ENCODE results near the gene ARID1B. TPM values are rescaled to one million over a fixed set of nuclear protein-coding genes. Genes with fewer than 3 reads are reported as not detected.

Gene ARID1B
- total and polyA plus RNA-seq, 9 of the 15 experiments (the other 6 are each of a cell fraction or from before 2014, with no cell fraction given): 12.5 to 50.5 (median 25.8) TPM

DNA sequence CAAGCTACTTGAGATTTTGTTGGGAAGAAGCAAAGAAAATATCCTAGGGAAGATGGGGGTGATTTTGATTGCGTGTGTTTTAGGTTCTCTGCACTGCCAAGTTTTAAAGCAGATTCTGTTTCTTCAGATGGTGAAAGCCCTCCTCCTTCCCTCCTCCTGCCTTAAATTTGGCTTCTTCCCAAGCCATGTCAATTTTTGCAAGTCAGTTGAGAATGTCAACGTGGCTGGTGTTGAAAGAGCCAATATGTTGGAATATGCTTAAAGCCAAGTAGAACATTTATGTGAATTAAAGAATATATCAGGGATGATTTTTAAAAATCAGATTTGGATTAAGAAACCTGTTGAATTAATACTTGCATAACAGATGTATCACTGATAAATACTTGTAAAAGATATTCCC is 270.8 kb downstream of the ARID1B start:
- Histone ChIP-seq H3K27me3 (ENCODE audit: control insufficient read depth in 2 of 2, insufficient read depth in 2 of 2, low read length in 2 of 2) (no peaks in the 10 kb centered on the region), H3K79me2 (ENCODE audit: control insufficient read depth, insufficient read depth, low read length) (peaks cover 7% of the 10 kb centered on the region; the same call in 1 of the 3 replicates), H2AFZ (ENCODE audit: low read depth, low read length) (no peak overlapping the region), H3K4me3 (no peak overlapping the region), H3K27ac (ENCODE audit: extremely low read depth, low read depth, low read length) (no peak overlapping the region), H3K4me1 (replicated peaks in 1 of 2; ENCODE audit: control insufficient read depth in 2 of 2, insufficient read depth in 2 of 2, low read length in 2 of 2) (peaks cover 8 to 21% of the 10 kb centered on the region in 2 experiments; a peak in 4 of 5 replicates), H3K9ac (ENCODE audit: insufficient read depth in 1 of 2, low read depth in 2 of 2, low read length in 2 of 2) (no peak overlapping the region), H4K20me1 (replicated peaks; ENCODE audit: control insufficient read depth, insufficient read depth, low read length) (no peaks in the 10 kb centered on the region), H3K9me1 (ENCODE audit: control insufficient read depth, insufficient read depth, low read length) (no peaks in the 10 kb centered on the region), H3K36me3 (ENCODE audit: control insufficient read depth, insufficient read depth, low read length) (no peaks in the 10 kb centered on the region), H3K9me3 (replicated peaks; ENCODE audit: control insufficient read depth, insufficient read depth, low read depth, low read length) (no peaks in the 10 kb centered on the region), H3K4me2 (ENCODE audit: insufficient read depth, low read length) (no peak overlapping the region)
- DNase-seq (ENCODE audit: extremely low read depth in 1 of 4, low spot score in 3 of 4): peak in 2 of 4 experiments; percentile 26 to 51
- in situ Hi-C loops (cut with MboI) (no loop called here), intact Hi-C loops (cut with micrococcal nuclease) (loop anchor here (5.0 kb wide), 1 partner anchor 224 kb away; no protein-coding TSS in a partner anchor)
- POLR2A ChIA-PET: interaction anchor here (0.9 to 1.4 kb wide), 2 partner anchors 11 to 14 kb away, joined by 3 to 5 read pairs; no protein-coding TSS in a partner anchor
- ATAC-seq: peak; percentile 22; the same call in 1 of the 3 replicates
- CTCF ChIA-PET (ENCODE audit: low intra/inter-chr PET ratio): no interaction called here
- 25% methylated on average over 2 of the region's 2 CpGs for WGBS (ENCODE audit: insufficient coverage, low coverage, missing lambda C conversion rate)
- no TSS peak for BruUV-seq (replicated peaks)
- peak; percentile 73 for FAIRE-seq
- TF ChIP-seq HNRNPK (IDR thresholded peaks at IDR 0.05; ENCODE audit: low read depth, low read length, poor library complexity, severe bottlenecking): no peak
- TF ChIP-seq MEIS2 (IDR thresholded peaks at IDR 0.05; ENCODE audit: partially characterized antibody): peak; percentile 83
- TF ChIP-seq KDM5B (IDR thresholded peaks at IDR 0.05; ENCODE audit: insufficient replicate concordance, low read depth, low read length): no peak
- no peak for TF ChIP-seq ZKSCAN1 (IDR thresholded peaks at IDR 0.05; ENCODE audit: low read depth, low read length)
- no peak for TF ChIP-seq ZNF696 (CRISPR knock-in tag; conservative IDR thresholded peaks at IDR 0.05)
- TF ChIP-seq MYC (IDR thresholded peaks at IDR 0.05; ENCODE audit: low read depth, low read length): no peak
- TF ChIP-seq MYC (CRISPR knock-in tag; IDR thresholded peaks at IDR 0.05; ENCODE audit: borderline replicate concordance, low read depth): no peak
- no peak for TF ChIP-seq RBBP5 (IDR thresholded peaks at IDR 0.05; ENCODE audit: borderline replicate concordance, insufficient read depth, low read length, poor library complexity, severe bottlenecking)
- TF ChIP-seq, protein P1, sequence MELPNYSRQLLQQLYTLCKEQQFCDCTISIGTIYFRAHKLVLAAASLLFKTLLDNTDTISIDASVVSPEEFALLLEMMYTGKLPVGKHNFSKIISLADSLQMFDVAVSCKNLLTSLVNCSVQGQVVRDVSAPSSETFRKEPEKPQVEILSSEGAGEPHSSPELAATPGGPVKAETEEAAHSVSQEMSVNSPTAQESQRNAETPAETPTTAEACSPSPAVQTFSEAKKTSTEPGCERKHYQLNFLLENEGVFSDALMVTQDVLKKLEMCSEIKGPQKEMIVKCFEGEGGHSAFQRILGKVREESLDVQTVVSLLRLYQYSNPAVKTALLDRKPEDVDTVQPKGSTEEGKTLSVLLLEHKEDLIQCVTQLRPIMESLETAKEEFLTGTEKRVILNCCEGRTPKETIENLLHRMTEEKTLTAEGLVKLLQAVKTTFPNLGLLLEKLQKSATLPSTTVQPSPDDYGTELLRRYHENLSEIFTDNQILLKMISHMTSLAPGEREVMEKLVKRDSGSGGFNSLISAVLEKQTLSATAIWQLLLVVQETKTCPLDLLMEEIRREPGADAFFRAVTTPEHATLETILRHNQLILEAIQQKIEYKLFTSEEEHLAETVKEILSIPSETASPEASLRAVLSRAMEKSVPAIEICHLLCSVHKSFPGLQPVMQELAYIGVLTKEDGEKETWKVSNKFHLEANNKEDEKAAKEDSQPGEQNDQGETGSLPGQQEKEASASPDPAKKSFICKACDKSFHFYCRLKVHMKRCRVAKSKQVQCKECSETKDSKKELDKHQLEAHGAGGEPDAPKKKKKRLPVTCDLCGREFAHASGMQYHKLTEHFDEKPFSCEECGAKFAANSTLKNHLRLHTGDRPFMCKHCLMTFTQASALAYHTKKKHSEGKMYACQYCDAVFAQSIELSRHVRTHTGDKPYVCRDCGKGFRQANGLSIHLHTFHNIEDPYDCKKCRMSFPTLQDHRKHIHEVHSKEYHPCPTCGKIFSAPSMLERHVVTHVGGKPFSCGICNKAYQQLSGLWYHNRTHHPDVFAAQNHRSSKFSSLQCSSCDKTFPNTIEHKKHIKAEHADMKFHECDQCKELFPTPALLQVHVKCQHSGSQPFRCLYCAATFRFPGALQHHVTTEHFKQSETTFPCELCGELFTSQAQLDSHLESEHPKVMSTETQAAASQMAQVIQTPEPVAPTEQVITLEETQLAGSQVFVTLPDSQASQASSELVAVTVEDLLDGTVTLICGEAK (IDR thresholded peaks at IDR 0.05): no peak
- TF ChIP-seq, protein P1 (CRISPR knock-in tag; IDR thresholded peaks at IDR 0.05): no peak
- peak; percentile 31; the same call in 1 of the 2 replicates for TF ChIP-seq MAFG (tag; conservative IDR thresholded peaks at IDR 0.05)
- 0 out of 2 replicates have a peak, but pooled peaks have one; percentile 14 for TF ChIP-seq ZNF316 (IDR thresholded peaks at IDR 0.05)
